Thymus (tissue), 11 donors: ENCODE results near the gene DLEC1. TPM values are rescaled to one million over a fixed set of nuclear protein-coding genes. Genes with fewer than 3 reads are reported as not detected.

Source experiments
- DNase-seq, 9 donors: peaks; one replicate each; pipeline ENCODE4 v3.0.0-alpha.2; 2013; ENCODE audit warnings: low spot score in 9 of 9, low read depth in 6 of 9, missing footprints in 1 of 9
- H3K27ac ChIP-seq, 2 donors: one replicate each; pipeline ENCODE4 v1.5.1; 2013; ENCODE audit warnings: control low read depth in 1 of 2, low read depth in 1 of 2, low read length in 1 of 2, mild to moderate bottlenecking in 1 of 2, moderate library complexity in 1 of 2
- H3K27me3 ChIP-seq, 2 donors: one replicate each; pipeline ENCODE4 v1.5.1; 2013; ENCODE audit warnings: low read length in 1 of 2; ENCODE audit not compliant: control insufficient read depth in 2 of 2, insufficient read depth in 1 of 2
- H3K36me3 ChIP-seq, 2 donors: one replicate each; pipeline ENCODE4 v1.5.1; 2013; ENCODE audit warnings: low read length in 1 of 2, mild to moderate bottlenecking in 1 of 2, moderate library complexity in 1 of 2; ENCODE audit not compliant: control insufficient read depth in 2 of 2, insufficient read depth in 2 of 2
- H3K4me1 ChIP-seq, 2 donors: one replicate each; pipeline ENCODE4 v1.5.1; 2013; ENCODE audit warnings: low read length in 2 of 2; ENCODE audit not compliant: control insufficient read depth in 2 of 2, insufficient read depth in 2 of 2
- H3K4me3 ChIP-seq, 2 donors: one replicate each; pipeline ENCODE4 v1.5.1; 2013; ENCODE audit warnings: low read length in 2 of 2, control low read depth in 1 of 2, mild to moderate bottlenecking in 1 of 2
- H3K9me3 ChIP-seq, 2 donors: one replicate each; pipeline ENCODE4 v1.5.1; 2013; ENCODE audit warnings: low read length in 1 of 2, mild to moderate bottlenecking in 1 of 2; ENCODE audit not compliant: control insufficient read depth in 2 of 2, insufficient read depth in 1 of 2
- WGBS: extraction: QIAGEN DNeasy Blood & Tissue Kit; methylation state at CpG from one replicate; pipeline ENCODE4 v1.1.7; 2013; 5-methylcytosine and 5-hydroxymethylcytosine counted together
- polyA plus RNA-seq: library from polyadenylated mRNA; stranded (reverse); fragments of 200-250 nt; gene quantifications from one replicate; pipeline ENCODE4 v1.2.3, GENCODE V29; 2013
- total RNA-seq: library from RNA; stranded (reverse); fragments of 120-200 nt; gene quantifications from one replicate; pipeline ENCODE4 v1.2.4, GENCODE V29; 2013
- donor health status: healthy.

Gene DLEC1
- total and polyA plus RNA-seq, 2 donors, result 0.09 to 0.52 TPM

DNA sequence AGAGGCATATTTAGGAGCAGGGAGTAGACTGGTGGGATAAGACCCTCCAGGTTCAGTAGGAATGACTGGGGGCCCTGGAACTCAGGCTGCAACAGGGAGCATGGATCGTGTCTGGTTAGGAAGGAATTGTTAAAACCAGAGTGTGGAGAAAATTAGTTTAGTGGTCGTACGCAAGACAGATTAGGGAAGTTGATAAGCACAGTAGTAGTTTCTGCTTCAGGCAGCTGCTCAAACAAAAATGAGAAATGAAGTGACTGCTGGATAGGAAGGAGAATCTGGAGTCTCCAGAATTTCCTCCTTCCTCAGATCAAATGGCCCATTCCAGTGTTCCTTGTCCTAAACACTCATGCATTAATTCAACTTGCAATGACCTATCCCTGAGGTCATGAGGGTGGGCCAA lies 110.7 kb downstream of the DLEC1 start:
- Histone ChIP-seq H3K9me3 (no peaks in the 10 kb centered on the region), H3K4me1 (peaks cover 0 to 7% of the 10 kb centered on the region in 2 donors), H3K36me3 (no peaks in the 10 kb centered on the region), H3K4me3 (no peak overlapping the region), H3K27ac (no peak overlapping the region), H3K27me3 (no peaks in the 10 kb centered on the region)
- 12% methylated on average over 3 of the region's 3 CpGs for WGBS
- DNase-seq, result no peak

DNA sequence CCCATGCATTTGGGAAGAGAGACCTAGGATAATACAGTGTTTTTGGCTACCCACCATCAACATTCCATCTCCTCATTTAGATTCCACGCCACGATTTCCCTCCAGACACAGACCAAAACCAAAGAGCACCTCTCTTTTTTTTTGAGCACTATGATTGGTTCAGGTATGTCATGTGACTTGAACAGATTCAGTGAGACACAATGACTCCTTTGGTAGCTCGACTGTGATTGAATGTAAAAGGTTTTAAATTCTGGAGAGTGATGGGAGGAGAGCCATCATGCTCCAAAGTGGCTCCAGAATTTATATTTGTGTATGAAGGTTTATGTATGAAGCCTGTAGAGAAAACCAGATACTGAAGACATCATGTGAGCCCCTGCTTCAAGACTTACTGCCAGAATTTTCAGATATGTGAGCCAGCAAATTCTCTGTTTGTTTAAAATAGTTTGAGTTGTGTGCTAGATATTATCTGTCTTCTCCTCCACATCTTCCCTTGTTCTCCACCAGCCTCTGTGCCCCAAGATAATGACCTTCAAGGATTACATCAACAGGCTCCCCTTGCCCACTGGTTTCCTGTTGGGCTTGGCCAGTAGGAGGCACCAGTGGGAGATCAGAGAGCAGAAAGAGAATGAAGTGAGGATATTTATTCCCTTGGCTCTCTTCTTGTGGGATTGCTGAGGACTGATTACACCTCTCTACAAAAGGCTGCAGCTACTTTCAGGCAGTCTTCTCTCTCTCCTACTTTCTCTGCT lies 111.9 kb downstream of the DLEC1 start:
- Histone ChIP-seq H3K36me3 (no peaks in the 10 kb centered on the region), H3K27me3 (no peaks in the 10 kb centered on the region), H3K4me3 (no peak overlapping the region), H3K27ac (no peak overlapping the region), H3K4me1 (peaks cover 0 to 7% of the 10 kb centered on the region in 2 donors), H3K9me3 (no peaks in the 10 kb centered on the region)
- 96% methylated on average over 3 of the region's 3 CpGs for WGBS
- no peak for DNase-seq

DNA sequence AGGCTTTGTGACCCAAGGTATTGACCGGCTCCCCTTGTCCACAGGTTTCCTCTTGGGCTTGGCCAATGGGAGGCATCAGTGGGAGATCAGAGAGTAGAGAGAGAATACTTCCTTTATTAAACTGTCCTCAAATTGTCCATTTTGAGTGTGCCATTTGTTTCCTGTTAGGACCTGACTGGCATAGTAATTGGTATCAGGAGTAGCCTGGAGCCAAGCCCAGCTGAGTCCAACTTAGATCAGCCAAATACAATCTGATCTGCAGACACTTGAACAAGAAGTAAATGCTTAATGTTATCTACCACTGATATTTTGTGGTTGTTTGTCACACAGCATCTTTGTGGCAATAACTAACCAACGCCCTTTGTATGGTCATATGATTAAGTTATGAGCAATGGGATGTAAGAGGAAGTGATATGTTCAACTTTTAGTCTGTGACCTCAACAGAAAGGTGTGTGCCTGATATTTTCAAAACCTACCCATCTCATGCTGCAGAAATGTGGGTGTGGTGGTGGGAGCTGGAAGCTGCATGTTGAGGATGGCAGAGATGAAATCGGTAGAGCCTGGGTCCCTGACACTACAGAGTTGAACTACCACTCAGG lies 112.8 kb downstream of the DLEC1 start:
- H3K4me3 ChIP-seq, result no peak overlapping the region

DNA sequence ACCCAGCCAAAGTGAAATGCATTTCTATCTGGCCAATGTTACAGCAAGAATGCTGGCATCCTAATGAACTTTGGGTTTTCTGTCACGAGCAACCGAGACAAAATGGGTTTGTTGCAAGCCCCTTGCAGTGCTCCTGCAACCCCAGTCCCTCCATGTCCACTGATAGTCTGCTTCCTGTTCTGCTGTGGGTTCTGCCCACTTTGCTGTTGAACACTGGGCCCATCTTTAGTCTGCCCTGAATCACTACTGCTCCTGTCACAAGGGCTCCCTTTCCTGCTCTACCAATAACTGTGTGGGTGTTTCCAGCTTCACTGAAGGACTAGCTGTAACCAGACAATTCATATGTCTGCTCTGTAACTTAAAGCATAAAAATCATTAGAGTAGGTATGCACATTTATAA lies 113.6 kb downstream of the DLEC1 start:
- H3K27me3 ChIP-seq, result no peaks in the 10 kb centered on the region
- H3K9me3 ChIP-seq, result no peaks in the 10 kb centered on the region
- no peak overlapping the region for H3K4me3 ChIP-seq
- no peak overlapping the region for H3K27ac ChIP-seq
- H3K36me3 ChIP-seq, result no peaks in the 10 kb centered on the region
- 98% methylated on average over 2 of the region's 2 CpGs for WGBS
- DNase-seq, result no peak
- H3K4me1 ChIP-seq, result peaks cover 0 to 7% of the 10 kb centered on the region in 2 donors

More for the DNA sequence above, 112.8 kb downstream of the DLEC1 start:
- no peaks in the 10 kb centered on the region for H3K36me3 ChIP-seq
- no peak for DNase-seq
- no peak overlapping the region for H3K27ac ChIP-seq
- H3K4me1 ChIP-seq, result peaks cover 0 to 7% of the 10 kb centered on the region in 2 donors
- 96% methylated on average over 3 of the region's 3 CpGs for WGBS
- no peaks in the 10 kb centered on the region for H3K27me3 ChIP-seq
- H3K9me3 ChIP-seq, result no peaks in the 10 kb centered on the region

DNA sequence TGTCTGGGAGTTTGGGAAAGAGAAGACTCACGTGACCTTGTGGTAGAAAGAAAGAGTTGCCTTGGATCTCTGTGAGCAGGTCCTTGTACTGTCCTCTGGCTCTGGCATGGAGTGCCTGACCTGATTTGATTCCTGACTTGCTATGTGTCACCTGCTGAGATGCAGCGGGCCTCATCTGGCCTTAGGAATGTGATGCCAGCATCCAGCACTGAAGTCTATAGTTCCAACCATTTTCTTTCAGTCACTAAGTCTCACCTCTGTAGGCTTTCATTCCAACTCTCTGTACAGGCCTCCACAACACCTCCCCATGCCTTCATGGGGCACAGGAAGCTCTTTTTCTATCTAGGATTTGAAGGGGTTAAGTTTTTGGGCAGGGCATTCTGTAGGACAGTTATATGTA lies 114.2 kb downstream of the DLEC1 start:
- Histone ChIP-seq H3K9me3 (no peaks in the 10 kb centered on the region), H3K4me3 (no peak overlapping the region), H3K36me3 (no peaks in the 10 kb centered on the region), H3K4me1 (peaks cover 0 to 7% of the 10 kb centered on the region in 2 donors), H3K27me3 (no peaks in the 10 kb centered on the region), H3K27ac (no peak overlapping the region)
- 97% methylated on average over 2 of the region's 2 CpGs for WGBS
- no peak for DNase-seq

DNA sequence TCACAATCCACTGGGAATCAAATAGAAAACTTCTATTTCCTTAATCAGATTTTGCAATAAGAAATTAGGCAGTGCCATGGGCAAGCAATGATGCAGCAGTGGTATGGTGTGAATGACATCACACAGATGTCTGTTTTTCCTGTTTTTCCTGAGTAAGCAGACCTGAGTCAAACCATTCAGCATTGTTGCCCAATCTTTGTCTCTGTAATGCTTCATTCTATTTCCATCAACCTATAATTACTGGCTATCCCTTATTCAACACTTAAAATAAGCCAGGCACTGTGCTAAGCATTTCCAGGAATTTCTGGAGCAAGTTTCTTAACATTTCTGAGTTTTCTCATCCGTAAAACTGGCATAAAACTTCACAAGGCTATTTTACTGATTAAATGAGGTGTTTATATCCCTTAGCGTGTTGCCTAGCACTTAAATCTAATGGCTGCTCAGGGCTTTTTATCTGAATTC lies 115.1 kb downstream of the DLEC1 start:
- Histone ChIP-seq H3K9me3 (no peaks in the 10 kb centered on the region), H3K27me3 (no peaks in the 10 kb centered on the region), H3K27ac (no peak overlapping the region), H3K4me1 (peaks cover 0 to 7% of the 10 kb centered on the region in 2 donors), H3K36me3 (no peaks in the 10 kb centered on the region), H3K4me3 (no peak overlapping the region)
- 93% methylated on average over 2 of the region's 2 CpGs for WGBS
- no peak for DNase-seq

DNA sequence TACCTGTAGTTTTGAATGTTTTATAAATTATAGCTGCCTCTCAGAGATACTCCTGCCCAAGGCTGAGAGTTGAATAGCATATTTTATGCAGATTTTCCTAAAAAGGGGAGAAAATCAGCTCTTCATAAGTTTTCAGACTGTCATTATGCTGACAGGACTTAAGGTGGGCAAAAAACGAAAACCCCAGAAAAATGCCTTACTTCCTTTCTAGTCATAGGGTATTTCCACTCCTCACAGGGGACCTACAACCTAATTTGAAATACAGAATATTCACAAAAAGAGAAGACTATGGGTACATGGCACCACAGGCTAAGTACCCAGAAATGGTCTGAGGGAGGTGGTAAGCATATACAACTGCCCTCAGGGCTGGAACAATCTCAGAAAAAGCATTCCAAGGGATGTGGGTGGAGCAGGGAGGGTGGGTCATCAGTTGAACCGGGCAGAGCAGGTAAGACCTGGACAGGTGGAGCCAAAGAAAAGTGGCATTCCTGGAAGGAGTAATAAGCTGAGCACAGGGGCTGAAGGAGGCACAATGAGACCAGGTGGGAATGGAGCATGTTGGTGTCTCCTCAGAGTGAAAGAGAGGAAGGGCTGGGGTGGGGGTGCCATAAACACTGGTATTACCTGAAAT lies 115.7 kb downstream of the DLEC1 start:
- WGBS, result 93% methylated on average over 2 of the region's 2 CpGs
- peak overlapping the region in 1 of 2 donors; percentile 43 for H3K27ac ChIP-seq
- H3K4me3 ChIP-seq, result no peak overlapping the region
- no peak for DNase-seq
- H3K4me1 ChIP-seq, result peaks cover 0 to 2% of the 10 kb centered on the region in 2 donors
- H3K36me3 ChIP-seq, result no peaks in the 10 kb centered on the region
- H3K9me3 ChIP-seq, result no peaks in the 10 kb centered on the region
- H3K27me3 ChIP-seq, result no peaks in the 10 kb centered on the region

DNA sequence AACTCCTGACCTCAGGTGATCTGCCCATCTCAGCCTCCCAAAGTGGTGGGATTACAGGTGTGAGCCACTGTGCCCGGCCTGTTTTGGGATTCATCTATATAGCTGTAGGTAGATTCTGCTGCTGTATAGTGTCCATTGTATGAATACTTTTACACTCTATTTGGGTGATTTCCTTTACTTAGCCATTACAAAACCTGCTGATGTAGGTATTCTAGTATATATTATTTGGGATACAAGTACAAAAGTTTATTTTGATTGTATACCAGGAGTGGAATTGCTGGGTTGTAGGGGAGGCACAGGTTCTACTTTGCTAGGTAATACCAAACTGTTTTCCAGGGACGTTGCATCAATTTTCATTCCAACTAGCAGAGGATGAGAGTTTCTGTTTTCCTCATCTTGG lies 116.8 kb downstream of the DLEC1 start:
- Histone ChIP-seq H3K9me3 (no peaks in the 10 kb centered on the region), H3K27ac (no peak overlapping the region), H3K4me3 (no peak overlapping the region), H3K27me3 (no peaks in the 10 kb centered on the region), H3K36me3 (no peaks in the 10 kb centered on the region), H3K4me1 (no peaks in the 10 kb centered on the region)
- WGBS, result 98% methylated on average over 2 of the region's 2 CpGs
- no peak for DNase-seq

DNA sequence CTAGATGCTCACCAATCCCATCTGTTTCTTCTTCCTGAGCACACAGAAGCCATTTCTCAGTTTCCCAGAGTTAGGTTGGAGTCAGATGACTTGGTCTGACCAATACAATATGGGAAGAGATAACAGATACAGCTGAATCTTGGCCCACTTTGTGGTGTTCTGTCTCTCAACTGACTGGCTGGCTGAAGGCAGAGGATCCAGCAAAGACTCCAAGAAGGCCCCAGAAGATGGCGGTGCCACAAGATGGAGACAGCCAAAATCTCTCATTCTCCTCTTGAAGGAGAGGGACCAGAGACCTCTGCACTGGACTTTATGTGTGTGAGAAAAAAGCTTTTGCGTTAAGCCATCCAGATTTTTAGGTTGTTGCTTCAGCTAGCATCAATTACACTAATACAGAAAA lies 118.1 kb downstream of the DLEC1 start:
- Histone ChIP-seq H3K4me3 (no peak overlapping the region), H3K4me1 (no peaks in the 10 kb centered on the region), H3K27ac (no peak overlapping the region), H3K9me3 (no peaks in the 10 kb centered on the region), H3K36me3 (no peaks in the 10 kb centered on the region), H3K27me3 (no peaks in the 10 kb centered on the region)
- DNase-seq, result no peak
- whole genome bisulfite sequencing, result 97% methylated on average over 2 of the region's 2 CpGs
